GM12878 (cell line): ENCODE data around the gene TXNDC17.

ENCODE experiments used
- CHD2 ChIP-seq: IDR thresholded peaks from 2 replicates; pipeline ENCODE4 v1.6.1; 2011; ENCODE audit warnings: low read depth, low read length, improper control_type of control experiment, borderline replicate concordance
- CTCF ChIP-seq, 3 experiments: IDR thresholded peaks in 2 of 3; conservative IDR thresholded peaks in 1 of 3; 2 replicates each; pipeline ENCODE4 v1.5.1; 2011; ENCODE audit warnings: low read depth in 3 of 3, low read length in 3 of 3, mild to moderate bottlenecking in 3 of 3, control low read depth in 2 of 3, moderate library complexity in 2 of 3, inconsistent platforms in 1 of 3, mixed read lengths in 1 of 3; ENCODE audit not compliant: control insufficient read depth in 2 of 3, insufficient read depth in 1 of 3; ENCODE audit errors: extremely low read depth in 1 of 3
- GABPA ChIP-seq: IDR thresholded peaks from 2 replicates; pipeline ENCODE4 v1.6.1; 2014; ENCODE audit warnings: antibody characterized with exemption, low read depth, mild to moderate bottlenecking, inconsistent platforms
- JUND ChIP-seq: IDR thresholded peaks from 2 replicates; pipeline ENCODE4 v1.6.1; 2012; ENCODE audit warnings: low read depth, mild to moderate bottlenecking, low read length, improper control_type of control experiment, moderate library complexity

- TF ChIP-seq JUND (no peak), CHD2 (no peak), CTCF (IDR thresholded peaks at IDR 0.05 in 2 of 3, conservative IDR thresholded peaks at IDR 0.05 in 1 of 3; ENCODE audit: control insufficient read depth in 2 of 3, extremely low read depth in 1 of 3, insufficient read depth in 1 of 3, low read depth in 3 of 3, low read length in 3 of 3) (no peak), GABPA (no peak)
Measured at GRCh38 chr17:6676802-6677157, 35.9 kb downstream of the TXNDC17 start.
